HG03103 (cell line): ENCODE results near the gene ELL2.
"Not testable (repeated sequence)": the region's sequence is repeated elsewhere in the genome, so short reads cannot be mapped to it uniquely, and the experiment has no call there.

Source experiments
- ATAC-seq: cut with Tn5 transposase; IDR thresholded peaks from one replicate; pipeline ENCODE4 v1.9.1; 2021; ENCODE audit warnings: low read depth; ENCODE audit not compliant: unreplicated experiment

ELL2 gene

GRCh38 chr5:95934207-95934804 lies 27.3 kb downstream of the ELL2 start:
- no peak for ATAC-seq

GRCh38 chr5:95932941-95933340 lies 28.7 kb downstream of the ELL2 start:
- ATAC-seq: no peak

GRCh38 chr5:95931079-95931833 lies 30.4 kb downstream of the ELL2 start:
- no peak for ATAC-seq

GRCh38 chr5:95930141-95930930 lies 31.3 kb downstream of the ELL2 start:
- no peak for ATAC-seq

- no peak for ATAC-seq
These were observed 32.9 kb downstream of the ELL2 start for GRCh38 chr5:95928724-95929253.

GRCh38 chr5:95927927-95928723 lies 33.5 kb downstream of the ELL2 start:
- ATAC-seq: peak; percentile 38

GRCh38 chr5:95927300-95927699 lies 34.4 kb downstream of the ELL2 start:
- not testable (repeated sequence) for ATAC-seq

GRCh38 chr5:95925939-95926338 lies 35.7 kb downstream of the ELL2 start:
- peak; percentile 44 for ATAC-seq

- no peak for ATAC-seq
These were observed 36.3 kb downstream of the ELL2 start for GRCh38 chr5:95925378-95925744.

GRCh38 chr5:95924720-95925377 lies 36.8 kb downstream of the ELL2 start:
- ATAC-seq: no peak

GRCh38 chr5:95923918-95924544 lies 37.6 kb downstream of the ELL2 start:
- peak; percentile 35 for ATAC-seq

GRCh38 chr5:95922798-95923197 lies 38.9 kb downstream of the ELL2 start:
- ATAC-seq: no peak

- ATAC-seq: no peak
These were observed 40.1 kb downstream of the ELL2 start for GRCh38 chr5:95921501-95921900.

- ATAC-seq: no peak
These were observed 40.8 kb downstream of the ELL2 start for GRCh38 chr5:95920822-95921221.

- ATAC-seq: no peak
These were observed 42.0 kb downstream of the ELL2 start for GRCh38 chr5:95919658-95920057.

GRCh38 chr5:95918421-95919006 lies 43.1 kb downstream of the ELL2 start:
- no peak for ATAC-seq

- ATAC-seq: no peak
These were observed 44.4 kb downstream of the ELL2 start for GRCh38 chr5:95917207-95917606.

- ATAC-seq: no peak
These were observed 45.0 kb downstream of the ELL2 start for GRCh38 chr5:95916687-95917085.

- peak; percentile 48 for ATAC-seq
These were observed 45.5 kb downstream of the ELL2 start for GRCh38 chr5:95915999-95916686.
